ENCODE results near the gene ITGAV.

The ITGAV gene

DNA sequence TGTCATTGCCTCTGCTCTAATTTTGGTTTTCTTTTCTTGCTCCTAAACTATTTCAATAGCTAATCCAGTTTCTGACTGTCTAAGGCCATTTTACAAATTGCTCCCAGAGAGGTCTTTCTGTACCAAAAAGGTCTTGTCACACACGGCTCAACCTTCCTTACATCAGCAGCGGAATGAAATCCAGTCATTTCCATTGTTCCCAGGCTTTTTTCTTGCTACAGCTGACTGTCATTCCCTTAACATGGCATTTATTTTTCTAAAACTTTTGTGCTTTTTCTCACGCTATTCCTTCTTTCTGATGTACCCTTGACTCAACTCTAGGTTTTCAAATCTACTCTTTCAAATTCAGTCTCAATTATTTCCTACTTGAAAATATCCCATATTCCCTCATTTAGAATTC, 128.3 kb downstream of the ITGAV start:
- H3K27ac Mint-ChIP-seq: no peak overlapping the region
- DNase-seq: no peak
- no peaks in the 10 kb centered on the region for H3K9me3 Mint-ChIP-seq
- H3K4me1 Mint-ChIP-seq: no peaks in the 10 kb centered on the region
- no peaks in the 10 kb centered on the region for H3K36me3 Mint-ChIP-seq (ENCODE audit: low read depth)
- no peaks in the 10 kb centered on the region for H3K27me3 Mint-ChIP-seq
- H3K4me3 Mint-ChIP-seq: no peak overlapping the region
- no peak for ATAC-seq

GRCh38 chr2:186718903-186719302, 129.0 kb downstream of the ITGAV start:
- no peak for ATAC-seq
- Mint-ChIP-seq H3K4me1 (no peaks in the 10 kb centered on the region), H3K27ac (no peak overlapping the region), H3K36me3 (ENCODE audit: low read depth) (no peaks in the 10 kb centered on the region), H3K9me3 (no peaks in the 10 kb centered on the region), H3K4me3 (no peak overlapping the region), H3K27me3 (no peaks in the 10 kb centered on the region)
- DNase-seq: no peak

- Mint-ChIP-seq H3K9me3 (no peaks in the 10 kb centered on the region), H3K4me1 (no peaks in the 10 kb centered on the region), H3K27me3 (peaks cover 2% of the 10 kb centered on the region), H3K4me3 (no peak overlapping the region), H3K36me3 (ENCODE audit: low read depth) (no peaks in the 10 kb centered on the region), H3K27ac (no peak overlapping the region)
- DNase-seq (no peak), ATAC-seq (no peak)
Measured at GRCh38 chr2:186721956-186722355, 132.1 kb downstream of the ITGAV start.

GRCh38 chr2:186724736-186725135, 134.9 kb downstream of the ITGAV start:
- ATAC-seq (no peak), DNase-seq (no peak)
- Mint-ChIP-seq H3K4me3 (no peak overlapping the region), H3K9me3 (no peaks in the 10 kb centered on the region), H3K4me1 (no peaks in the 10 kb centered on the region), H3K27ac (no peak overlapping the region), H3K27me3 (peaks cover 2% of the 10 kb centered on the region), H3K36me3 (ENCODE audit: low read depth) (no peaks in the 10 kb centered on the region)

- H3K27me3 Mint-ChIP-seq: peaks cover 2% of the 10 kb centered on the region
- no peaks in the 10 kb centered on the region for H3K9me3 Mint-ChIP-seq
- no peak for DNase-seq
- no peak overlapping the region for H3K27ac Mint-ChIP-seq
- no peak for ATAC-seq
- H3K4me1 Mint-ChIP-seq: no peaks in the 10 kb centered on the region
- no peaks in the 10 kb centered on the region for H3K36me3 Mint-ChIP-seq (ENCODE audit: low read depth)
- H3K4me3 Mint-ChIP-seq: no peak overlapping the region
Measured at GRCh38 chr2:186725783-186726182, 135.9 kb downstream of the ITGAV start.

DNA sequence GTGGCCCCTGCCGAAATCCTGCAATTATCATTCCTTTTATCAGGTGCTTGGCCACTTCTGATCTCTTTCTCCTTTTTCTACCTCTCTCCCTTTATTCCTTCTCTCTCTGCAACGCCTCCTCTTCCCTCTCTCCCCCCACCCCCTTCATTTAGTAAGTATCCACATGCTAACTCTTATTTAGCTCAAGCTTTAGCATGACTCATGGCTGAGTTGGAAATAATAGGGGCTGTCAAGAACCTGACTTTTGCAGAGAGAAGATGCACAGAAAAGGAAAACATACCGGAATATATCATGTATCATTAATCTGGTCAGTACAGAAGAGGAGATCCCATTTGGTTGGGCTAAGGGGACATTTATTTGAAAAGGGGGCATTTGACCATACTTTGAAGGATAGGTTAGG, 137.1 kb downstream of the ITGAV start:
- H3K27ac Mint-ChIP-seq: no peak overlapping the region
- DNase-seq (no peak), ATAC-seq (no peak)
- H3K9me3 Mint-ChIP-seq: no peaks in the 10 kb centered on the region
- H3K27me3 Mint-ChIP-seq: peaks cover 2% of the 10 kb centered on the region
- no peaks in the 10 kb centered on the region for H3K4me1 Mint-ChIP-seq
- H3K4me3 Mint-ChIP-seq: no peak overlapping the region
- no peaks in the 10 kb centered on the region for H3K36me3 Mint-ChIP-seq (ENCODE audit: low read depth)

GRCh38 chr2:186728631-186729030, 138.8 kb downstream of the ITGAV start:
- Mint-ChIP-seq H3K27me3 (peaks cover 2% of the 10 kb centered on the region), H3K27ac (no peak overlapping the region), H3K9me3 (no peaks in the 10 kb centered on the region), H3K4me3 (no peak overlapping the region), H3K36me3 (ENCODE audit: low read depth) (no peaks in the 10 kb centered on the region), H3K4me1 (no peaks in the 10 kb centered on the region)
- DNase-seq (no peak), ATAC-seq (no peak)

All from activated naive CD8-positive, alpha-beta T cell treated with anti-CD3 and anti-CD28 coated beads, Interleukin-2, amount 50 U/mL, for 24 hours (primary cell).